Measurements from ENCODE around the gene TCF25. TPM values are rescaled to one million over a fixed set of nuclear protein-coding genes. Genes with fewer than 3 reads are reported as not detected.
A peak's percentile ranks its signal among the peaks of the same experiment; 100 is the strongest.

TCF25 gene
- total RNA-seq, 2 experiments from 2014 or later, result 181 to 216 TPM

DNA sequence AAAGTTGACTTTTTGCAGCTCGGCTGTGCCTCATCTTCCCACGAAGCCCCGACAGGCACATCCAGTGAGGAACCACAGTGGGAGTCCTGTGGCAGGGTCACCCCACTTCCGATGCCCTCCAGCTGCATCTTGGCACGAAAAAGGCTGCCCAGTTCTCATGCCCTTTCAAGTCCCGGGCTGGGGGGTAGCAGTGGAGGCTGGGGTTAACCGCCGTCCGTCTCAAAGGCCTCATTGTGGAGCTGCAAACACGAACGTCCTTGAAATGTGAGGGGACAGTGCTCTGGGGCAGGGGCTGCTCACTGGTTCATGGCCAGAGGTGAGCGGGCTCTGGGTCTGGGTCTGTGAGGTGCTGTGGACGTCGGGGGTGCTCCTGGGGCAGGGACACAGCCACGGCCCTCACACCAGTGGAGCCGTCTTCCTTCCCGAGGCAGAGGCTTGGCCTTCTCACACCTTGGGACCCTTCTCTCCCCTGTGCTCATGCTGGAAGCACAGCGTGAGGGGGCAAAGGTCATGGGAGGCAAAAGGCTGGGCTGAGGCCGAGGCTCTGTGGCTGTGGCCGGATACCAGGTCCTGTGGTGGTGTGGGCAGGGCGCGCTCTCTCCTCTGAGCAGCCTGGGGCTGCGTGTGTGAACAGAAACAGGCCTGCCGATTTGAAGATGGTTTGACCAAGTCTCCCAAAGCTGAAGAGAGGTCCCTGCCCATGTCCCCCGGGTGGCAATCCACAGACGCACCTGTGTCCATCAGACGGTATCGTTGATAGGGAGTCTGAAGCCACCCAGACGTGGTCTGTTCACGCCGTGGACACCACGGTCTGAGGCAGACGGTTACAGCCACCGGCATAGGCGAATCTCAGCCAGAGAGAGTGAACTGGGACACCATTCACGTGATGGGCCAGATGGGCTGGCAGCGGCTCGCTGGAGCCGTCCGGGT lies 42.2 kb downstream of the TCF25 start:
- Mint-ChIP-seq H3K4me3 (no peak overlapping the region), H3K4me1 (peaks cover 32% of the 10 kb centered on the region), H3K36me3 (peaks cover 10% of the 10 kb centered on the region), H3K9me3 (ENCODE audit: low read depth) (no peaks in the 10 kb centered on the region), H3K27ac (no peak overlapping the region), H3K27me3 (peaks cover 18% of the 10 kb centered on the region)
- ATAC-seq, result no peak
- CTCF ChIA-PET, result interaction anchor here (1.6 kb wide), 1 partner anchor 9 kb away, joined by 3 read pairs; no protein-coding TSS in a partner anchor
- DNase-seq, result no peak

DNA sequence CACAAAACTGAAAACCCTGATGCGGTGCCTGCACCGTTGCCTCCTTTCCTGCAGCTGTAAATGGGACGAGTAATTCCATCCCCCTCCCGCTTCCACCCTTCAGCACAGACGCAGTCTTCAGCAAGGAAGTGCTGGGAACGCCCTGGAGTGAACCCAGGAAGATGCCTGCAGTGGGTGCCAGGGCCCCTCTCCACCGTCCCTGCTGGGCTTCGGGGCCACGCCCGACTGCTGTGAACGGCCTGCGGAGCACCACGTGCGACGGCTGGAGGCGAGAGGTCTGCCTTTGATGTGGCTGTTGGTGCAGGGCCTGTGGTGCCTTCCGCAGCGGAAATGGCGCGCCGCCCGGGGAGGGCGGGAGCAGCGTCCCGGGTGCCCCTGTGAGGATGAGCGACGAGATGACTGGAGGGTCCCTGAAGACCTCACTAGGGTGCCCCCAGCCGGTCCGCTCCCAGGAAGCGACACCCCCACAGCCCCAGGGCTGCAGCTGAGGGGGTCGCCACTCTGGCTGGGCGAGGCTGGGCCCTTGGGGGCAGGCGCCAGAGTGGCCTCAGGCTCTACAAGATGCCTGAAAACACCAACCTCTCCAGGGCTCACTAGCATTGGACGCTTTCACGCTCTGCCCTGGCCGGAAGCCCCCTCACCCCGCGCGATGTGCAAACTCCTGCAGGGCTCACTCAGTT lies 44.5 kb downstream of the TCF25 start:
- ATAC-seq (peak; percentile 74), DNase-seq (peak; percentile 92)
- peaks cover 26% of the 10 kb centered on the region for H3K27me3 Mint-ChIP-seq
- peaks cover 52% of the 10 kb centered on the region for H3K4me1 Mint-ChIP-seq
- H3K4me3 Mint-ChIP-seq, result peak overlapping the region; percentile 58
- CTCF ChIA-PET, result interaction anchor here (0.8 to 2.6 kb wide), 4 partner anchors 8 to 218 kb away, joined by 3 to 16 read pairs (median 6); no protein-coding TSS in a partner anchor
- H3K9me3 Mint-ChIP-seq (ENCODE audit: low read depth), result no peaks in the 10 kb centered on the region
- peaks cover 6% of the 10 kb centered on the region for H3K36me3 Mint-ChIP-seq
- H3K27ac Mint-ChIP-seq, result peak overlapping the region; percentile 75

DNA sequence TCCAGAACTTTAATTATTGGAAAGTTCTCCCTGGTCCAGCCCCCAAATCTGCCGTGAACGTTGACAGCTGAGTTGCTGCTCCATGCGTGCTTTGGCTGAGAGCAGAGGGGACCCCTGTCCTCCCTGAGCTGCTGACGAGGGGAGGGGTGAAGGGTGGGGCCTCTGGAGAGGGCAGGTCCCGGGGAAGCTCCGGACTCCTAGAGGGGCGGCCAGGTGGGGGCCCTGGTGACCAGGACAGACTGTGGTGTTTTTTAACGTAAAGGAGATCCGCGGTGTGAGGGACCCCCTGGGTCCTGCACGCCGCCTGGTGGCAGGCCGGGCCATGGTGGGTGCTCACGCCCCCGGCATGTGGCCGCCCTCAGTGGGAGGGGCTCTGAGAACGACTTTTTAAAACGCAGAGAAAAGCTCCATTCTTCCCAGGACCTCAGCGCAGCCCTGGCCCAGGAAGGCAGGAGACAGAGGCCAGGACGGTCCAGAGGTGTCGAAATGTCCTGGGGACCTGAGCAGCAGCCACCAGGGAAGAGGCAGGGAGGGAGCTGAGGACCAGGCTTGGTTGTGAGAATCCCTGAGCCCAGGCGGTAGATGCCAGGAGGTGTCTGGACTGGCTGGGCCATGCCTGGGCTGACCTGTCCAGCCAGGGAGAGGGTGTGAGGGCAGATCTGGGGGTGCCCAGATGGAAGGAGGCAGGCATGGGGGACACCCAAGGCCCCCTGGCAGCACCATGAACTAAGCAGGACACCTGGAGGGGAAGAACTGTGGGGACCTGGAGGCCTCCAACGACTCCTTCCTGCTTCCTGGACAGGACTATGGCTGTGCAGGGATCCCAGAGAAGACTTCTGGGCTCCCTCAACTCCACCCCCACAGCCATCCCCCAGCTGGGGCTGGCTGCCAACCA lies 45.3 kb downstream of the TCF25 start, which contains the start of gene MC1R:
Gene MC1R, plus strand, starts transcription at position 410 of the 895 bp plus-strand sequence. Its CDS starts 397 bp downstream, at position 807.
- peaks cover 26% of the 10 kb centered on the region for H3K27me3 Mint-ChIP-seq
- DNase-seq, result peak; percentile 61
- ATAC-seq, result peak; percentile 8

DNA sequence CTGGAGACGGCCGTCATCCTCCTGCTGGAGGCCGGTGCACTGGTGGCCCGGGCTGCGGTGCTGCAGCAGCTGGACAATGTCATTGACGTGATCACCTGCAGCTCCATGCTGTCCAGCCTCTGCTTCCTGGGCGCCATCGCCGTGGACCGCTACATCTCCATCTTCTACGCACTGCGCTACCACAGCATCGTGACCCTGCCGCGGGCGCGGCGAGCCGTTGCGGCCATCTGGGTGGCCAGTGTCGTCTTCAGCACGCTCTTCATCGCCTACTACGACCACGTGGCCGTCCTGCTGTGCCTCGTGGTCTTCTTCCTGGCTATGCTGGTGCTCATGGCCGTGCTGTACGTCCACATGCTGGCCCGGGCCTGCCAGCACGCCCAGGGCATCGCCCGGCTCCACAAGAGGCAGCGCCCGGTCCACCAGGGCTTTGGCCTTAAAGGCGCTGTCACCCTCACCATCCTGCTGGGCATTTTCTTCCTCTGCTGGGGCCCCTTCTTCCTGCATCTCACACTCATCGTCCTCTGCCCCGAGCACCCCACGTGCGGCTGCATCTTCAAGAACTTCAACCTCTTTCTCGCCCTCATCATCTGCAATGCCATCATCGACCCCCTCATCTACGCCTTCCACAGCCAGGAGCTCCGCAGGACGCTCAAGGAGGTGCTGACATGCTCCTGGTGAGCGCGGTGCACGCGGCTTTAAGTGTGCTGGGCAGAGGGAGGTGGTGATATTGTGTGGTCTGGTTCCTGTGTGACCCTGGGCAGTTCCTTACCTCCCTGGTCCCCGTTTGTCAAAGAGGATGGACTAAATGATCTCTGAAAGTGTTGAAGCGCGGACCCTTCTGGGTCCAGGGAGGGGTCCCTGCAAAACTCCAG lies 46.4 kb downstream of the TCF25 start:
- no peaks in the 10 kb centered on the region for H3K9me3 Mint-ChIP-seq (ENCODE audit: low read depth)
- peaks cover 55% of the 10 kb centered on the region for H3K4me1 Mint-ChIP-seq
- no peak overlapping the region for H3K27ac Mint-ChIP-seq
- DNase-seq, result no peak
- H3K27me3 Mint-ChIP-seq, result peaks cover 35% of the 10 kb centered on the region
- peaks cover 2% of the 10 kb centered on the region for H3K36me3 Mint-ChIP-seq
- CTCF ChIA-PET, result interaction anchor here (0.8 to 2.6 kb wide), 4 partner anchors 214 to 223 kb away, joined by 3 to 10 read pairs (median 3); no protein-coding TSS in a partner anchor
- H3K4me3 Mint-ChIP-seq, result no peak overlapping the region
- no peak for ATAC-seq

More for the DNA sequence above, 45.3 kb downstream of the TCF25 start, which contains the start of gene MC1R:
- peaks cover 52% of the 10 kb centered on the region for H3K4me1 Mint-ChIP-seq
- H3K27ac Mint-ChIP-seq, result peak within 1 kb of the TSS; percentile 75
- no peaks in the 10 kb centered on the region for H3K9me3 Mint-ChIP-seq (ENCODE audit: low read depth)
- CTCF ChIA-PET, result interaction anchor here (0.7 to 2.6 kb wide), 6 partner anchors 9 to 218 kb away, joined by 3 to 16 read pairs (median 3); partner anchors contain the start of gene TCF25
- peak within 1 kb of the TSS; percentile 58 for H3K4me3 Mint-ChIP-seq
- peaks cover 6% of the 10 kb centered on the region for H3K36me3 Mint-ChIP-seq

DNA sequence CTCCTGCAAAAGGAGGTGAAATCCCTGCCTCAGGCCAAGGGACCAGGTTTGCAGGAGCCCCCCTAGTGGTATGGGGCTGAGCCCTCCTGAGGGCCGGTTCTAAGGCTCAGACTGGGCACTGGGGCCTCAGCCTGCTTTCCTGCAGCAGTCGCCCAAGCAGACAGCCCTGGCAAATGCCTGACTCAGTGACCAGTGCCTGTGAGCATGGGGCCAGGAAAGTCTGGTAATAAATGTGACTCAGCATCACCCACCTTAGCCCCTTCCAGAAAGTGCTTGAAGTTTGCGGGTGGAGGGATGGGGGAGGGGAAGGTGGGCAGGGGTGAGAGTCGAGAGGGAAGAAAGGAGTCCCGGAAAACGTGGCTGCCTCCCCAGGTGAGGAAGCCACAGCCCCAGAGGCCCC lies 47.3 kb downstream of the TCF25 start:
- no peaks in the 10 kb centered on the region for H3K9me3 Mint-ChIP-seq (ENCODE audit: low read depth)
- H3K27ac Mint-ChIP-seq, result peak overlapping the region; percentile 46
- H3K4me3 Mint-ChIP-seq, result no peak overlapping the region
- H3K36me3 Mint-ChIP-seq, result peaks cover 2% of the 10 kb centered on the region
- no peak for ATAC-seq
- DNase-seq, result no peak
- H3K27me3 Mint-ChIP-seq, result peaks cover 39% of the 10 kb centered on the region
- CTCF ChIA-PET, result interaction anchor here (1.5 kb wide), 1 partner anchor 221 kb away, joined by 3 read pairs; no protein-coding TSS in a partner anchor
- H3K4me1 Mint-ChIP-seq, result peaks cover 55% of the 10 kb centered on the region

DNA sequence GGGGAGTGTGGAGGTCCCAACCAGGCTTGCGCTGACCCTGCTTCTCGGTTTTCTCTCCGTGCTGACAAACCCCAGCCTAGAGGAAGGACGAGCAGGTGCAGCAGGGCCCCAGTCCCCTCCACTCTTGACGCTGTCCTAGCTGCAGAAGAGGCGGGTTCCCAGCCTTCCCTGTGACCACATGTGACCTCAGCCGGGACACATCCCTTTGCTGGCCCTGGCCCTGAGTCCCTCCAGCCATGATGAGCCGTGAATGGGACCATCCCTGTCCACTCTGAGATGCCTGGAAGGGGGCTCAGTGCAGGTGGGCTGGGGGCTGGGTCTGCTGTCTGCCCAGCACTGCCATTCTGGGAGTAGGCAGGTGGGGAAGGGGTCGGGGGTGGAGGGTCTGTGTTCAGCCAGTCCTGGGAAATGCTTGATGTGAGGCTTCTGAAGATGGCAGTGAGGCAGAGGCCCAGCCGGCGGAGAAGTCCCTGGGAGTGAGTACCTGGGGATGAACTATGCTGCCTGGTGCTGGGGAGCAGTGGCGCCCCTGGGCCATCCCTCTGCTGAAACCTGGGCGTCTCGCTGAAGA lies 47.8 kb downstream of the TCF25 start:
- H3K27ac Mint-ChIP-seq, result peak overlapping the region; percentile 80
- no peak for ATAC-seq
- H3K9me3 Mint-ChIP-seq (ENCODE audit: low read depth), result no peaks in the 10 kb centered on the region
- peaks cover 53% of the 10 kb centered on the region for H3K4me1 Mint-ChIP-seq
- DNase-seq, result no peak
- peaks cover under 1% of the 10 kb centered on the region for H3K36me3 Mint-ChIP-seq
- CTCF ChIA-PET, result interaction anchor here (1.5 to 3.1 kb wide), 3 partner anchors 11 to 221 kb away, joined by 3 to 18 read pairs (median 7); no protein-coding TSS in a partner anchor
- H3K27me3 Mint-ChIP-seq, result peaks cover 39% of the 10 kb centered on the region
- H3K4me3 Mint-ChIP-seq, result peak overlapping the region; percentile 74

DNA sequence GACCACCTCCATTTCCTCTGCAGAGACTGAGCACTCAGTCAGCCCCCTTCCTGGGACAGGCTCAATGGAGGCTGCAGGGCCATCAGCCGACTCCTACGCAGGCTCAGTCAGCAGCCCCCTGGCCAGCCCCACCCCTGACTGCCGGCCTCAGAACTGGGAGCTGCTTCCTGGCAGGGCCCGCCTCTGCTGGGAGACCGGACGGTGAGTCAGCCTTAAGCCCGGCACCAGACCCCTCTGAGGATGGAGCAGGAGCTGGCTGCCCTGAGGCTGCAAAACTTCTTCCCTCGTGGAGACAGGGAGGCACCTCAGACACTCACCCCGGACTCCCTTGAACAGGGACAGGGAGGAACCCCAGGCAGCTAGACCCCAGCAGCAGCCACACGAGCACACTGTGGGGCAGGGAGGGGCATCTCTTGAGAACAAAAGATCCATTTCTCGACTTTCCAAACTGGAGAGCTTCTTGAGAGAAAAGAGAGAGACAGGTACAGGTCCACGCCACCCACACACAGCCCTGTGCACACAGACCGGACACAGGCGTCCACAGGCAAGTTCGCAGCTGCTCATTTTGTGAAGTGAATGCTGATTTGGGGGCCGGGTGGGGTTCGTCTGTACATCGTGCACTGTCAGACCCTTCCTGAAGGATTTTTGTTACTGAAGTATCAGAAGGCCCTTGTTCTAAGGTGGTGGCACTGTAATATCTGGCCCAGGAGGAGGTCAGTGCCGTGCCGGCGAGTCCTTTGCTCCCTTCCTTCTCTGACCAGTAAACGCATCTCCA lies 48.5 kb downstream of the TCF25 start:
- H3K27me3 Mint-ChIP-seq, result peaks cover 39% of the 10 kb centered on the region
- H3K36me3 Mint-ChIP-seq, result no peaks in the 10 kb centered on the region
- CTCF ChIA-PET, result interaction anchor here (1.0 to 3.1 kb wide), 6 partner anchors 10 to 221 kb away, joined by 3 to 18 read pairs (median 6); partner anchors contain the start of gene SPATA2L
- peak overlapping the region; percentile 80 for H3K27ac Mint-ChIP-seq
- DNase-seq (peak; percentile 72), ATAC-seq (no peak)
- no peaks in the 10 kb centered on the region for H3K9me3 Mint-ChIP-seq (ENCODE audit: low read depth)
- H3K4me1 Mint-ChIP-seq, result peaks cover 54% of the 10 kb centered on the region
- peak overlapping the region; percentile 74 for H3K4me3 Mint-ChIP-seq

DNA sequence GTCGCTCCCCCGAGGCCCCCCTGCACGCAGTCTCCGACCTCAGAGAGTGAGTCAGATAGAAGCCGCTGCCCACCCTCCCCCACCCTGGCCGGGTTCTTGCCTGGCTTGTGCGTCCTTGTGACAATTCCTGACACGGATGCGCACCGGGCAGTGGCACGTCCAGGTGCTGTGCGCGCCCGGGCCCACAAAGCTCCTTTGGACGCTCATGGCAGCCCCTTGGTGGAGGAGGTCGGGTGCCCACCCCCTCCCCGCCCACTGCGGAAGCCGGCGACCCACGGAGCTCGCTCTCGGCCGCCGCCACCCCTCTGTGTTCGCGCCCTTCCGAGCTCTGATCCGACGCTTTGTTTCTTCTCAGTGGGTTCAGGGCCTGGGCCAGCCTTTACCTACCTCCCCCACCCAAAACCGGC lies 49.1 kb downstream of the TCF25 start:
- H3K27ac Mint-ChIP-seq, result peak overlapping the region; percentile 80
- no peaks in the 10 kb centered on the region for H3K36me3 Mint-ChIP-seq
- peak overlapping the region; percentile 74 for H3K4me3 Mint-ChIP-seq
- peaks cover 51% of the 10 kb centered on the region for H3K4me1 Mint-ChIP-seq
- no peaks in the 10 kb centered on the region for H3K9me3 Mint-ChIP-seq (ENCODE audit: low read depth)
- CTCF ChIA-PET, result interaction anchor here (0.5 to 3.1 kb wide), 9 partner anchors 10 to 222 kb away, joined by 3 to 18 read pairs (median 6); partner anchors contain the start of genes FANCA and SPATA2L
- DNase-seq (peak; percentile 84), ATAC-seq (no peak)
- peaks cover 41% of the 10 kb centered on the region for H3K27me3 Mint-ChIP-seq

DNA sequence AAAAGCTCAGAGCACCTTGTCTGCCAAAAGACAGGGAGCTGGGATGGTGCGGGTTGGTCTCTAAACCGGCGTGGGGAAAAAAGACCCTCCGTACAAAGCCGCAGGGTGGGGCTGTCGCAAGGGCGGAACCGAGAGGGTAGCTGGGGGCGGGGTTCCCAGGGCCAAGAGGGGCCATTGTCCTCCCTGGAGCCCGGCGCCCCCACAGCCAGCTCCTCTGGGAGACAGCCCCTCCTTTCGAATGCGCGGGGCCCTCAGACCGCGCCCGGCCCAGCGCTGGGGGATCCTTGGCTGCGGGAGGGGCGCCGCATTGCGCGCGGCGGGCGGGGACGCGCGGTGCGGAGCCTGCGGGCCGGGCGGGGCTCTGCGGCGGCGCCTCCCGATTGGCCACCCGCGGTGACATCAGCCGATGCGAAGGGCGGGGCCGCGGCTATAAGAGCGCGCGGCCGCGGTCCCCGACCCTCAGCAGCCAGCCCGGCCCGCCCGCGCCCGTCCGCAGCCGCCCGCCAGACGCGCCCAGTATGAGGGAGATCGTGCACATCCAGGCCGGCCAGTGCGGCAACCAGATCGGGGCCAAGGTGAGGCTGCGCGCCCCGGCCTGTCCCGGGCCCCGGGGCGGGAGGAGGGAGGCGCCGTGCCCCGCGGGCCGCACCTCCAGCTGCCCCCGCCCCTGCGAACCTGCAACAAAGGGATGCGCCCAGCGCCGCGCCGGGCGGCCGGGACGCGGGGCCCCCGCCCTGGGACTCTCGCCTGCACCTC lies 49.7 kb downstream of the TCF25 start, which contains the start of gene TUBB3:
Gene TUBB3, plus strand, starts transcription at position 459 of the 756 bp plus-strand sequence. Its CDS starts 60 bp downstream, at position 519.
- ATAC-seq (peak; percentile 53), DNase-seq (peak; percentile 77)
- peak within 1 kb of the TSS; percentile 80 for H3K27ac Mint-ChIP-seq
- H3K36me3 Mint-ChIP-seq, result no peaks in the 10 kb centered on the region
- peak within 1 kb of the TSS; percentile 74 for H3K4me3 Mint-ChIP-seq
- peaks cover 46% of the 10 kb centered on the region for H3K4me1 Mint-ChIP-seq
- no peaks in the 10 kb centered on the region for H3K9me3 Mint-ChIP-seq (ENCODE audit: low read depth)
- peaks cover 45% of the 10 kb centered on the region for H3K27me3 Mint-ChIP-seq
- CTCF ChIA-PET, result interaction anchor here (0.5 to 3.1 kb wide), 7 partner anchors 13 to 223 kb away, joined by 3 to 18 read pairs (median 6); partner anchors contain the start of genes FANCA and SPATA2L

DNA sequence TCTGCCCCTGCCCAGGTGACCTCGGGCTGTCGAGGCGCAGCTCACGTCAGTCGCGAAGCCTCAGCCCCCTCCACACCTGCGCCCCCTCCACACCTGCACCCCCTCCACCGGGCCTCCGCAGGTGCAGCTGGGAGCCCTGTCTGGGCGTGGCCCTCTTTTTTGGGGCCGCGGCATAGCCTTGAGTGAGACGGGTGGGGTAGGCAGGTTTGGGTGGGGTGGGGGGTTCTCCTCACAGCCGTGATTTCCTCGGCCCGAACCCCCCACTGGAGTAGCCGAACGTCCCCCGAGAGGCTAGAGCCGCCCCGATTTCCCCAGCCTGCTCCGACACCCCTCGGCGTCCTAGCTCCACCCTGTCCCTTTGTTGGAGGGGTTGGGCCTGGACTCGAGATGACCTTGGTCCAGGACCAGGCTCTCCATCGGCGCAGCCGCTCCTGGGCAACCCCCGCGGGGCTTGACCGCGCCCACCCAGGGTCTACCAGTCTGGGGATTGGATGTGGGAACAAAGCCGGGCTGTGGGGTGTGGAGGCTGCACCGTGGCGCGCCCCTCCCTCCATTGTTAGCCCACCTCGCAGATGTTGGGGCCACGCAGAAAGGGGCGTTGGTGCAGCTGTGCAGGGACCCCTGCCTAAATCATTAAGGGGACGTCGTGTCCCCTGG lies 50.4 kb downstream of the TCF25 start:
- DNase-seq (no peak), ATAC-seq (no peak)
- Mint-ChIP-seq H3K4me1 (peaks cover 40% of the 10 kb centered on the region), H3K27me3 (peaks cover 43% of the 10 kb centered on the region), H3K27ac (no peak overlapping the region), H3K9me3 (ENCODE audit: low read depth) (no peaks in the 10 kb centered on the region), H3K36me3 (no peaks in the 10 kb centered on the region), H3K4me3 (no peak overlapping the region)
- CTCF ChIA-PET, result interaction anchor here (1.1 to 3.1 kb wide), 3 partner anchors 13 to 107 kb away, joined by 3 to 18 read pairs (median 6); partner anchors contain the start of gene FANCA
